Endodermal cell (in vitro differentiated cells): ENCODE data around the gene HEG1. TPM values are rescaled to one million over a fixed set of nuclear protein-coding genes. Genes with fewer than 3 reads are reported as not detected.

Source experiments
- DNase-seq: peaks from one replicate; pipeline ENCODE4 v3.0.0-alpha.2; 2017
- H3K27ac ChIP-seq: 2 replicates; pipeline ENCODE4 v1.5.1; 2013; ENCODE audit warnings: mild to moderate bottlenecking, low read depth, low read length, moderate library complexity
- H3K27me3 ChIP-seq: 2 replicates; pipeline ENCODE4 v1.6.1; 2013; ENCODE audit warnings: mild to moderate bottlenecking, low read length, moderate library complexity; ENCODE audit not compliant: insufficient read depth, control insufficient read depth, poor library complexity, severe bottlenecking
- H3K36me3 ChIP-seq: 2 replicates; pipeline ENCODE4 v1.7.0; 2013; ENCODE audit warnings: mild to moderate bottlenecking, low read length, moderate library complexity; ENCODE audit not compliant: control insufficient read depth, insufficient read depth
- H3K4me1 ChIP-seq: one replicate; pipeline ENCODE4 v1.7.0; 2013; ENCODE audit warnings: low read length; ENCODE audit not compliant: control insufficient read depth, insufficient read depth
- H3K4me3 ChIP-seq: 2 replicates; pipeline ENCODE4 v1.5.1; 2013; ENCODE audit warnings: mild to moderate bottlenecking, low read length, moderate library complexity
- H3K9ac ChIP-seq: 2 replicates; pipeline ENCODE4 v1.6.1; 2013; ENCODE audit warnings: mild to moderate bottlenecking, low read length, moderate library complexity; ENCODE audit not compliant: poor library complexity, severe bottlenecking; ENCODE audit errors: extremely low read depth
- H3K9me3 ChIP-seq: 2 replicates; pipeline ENCODE4 v1.6.1; 2013; ENCODE audit warnings: mild to moderate bottlenecking, low read length, moderate library complexity; ENCODE audit not compliant: control insufficient read depth
- H3K27ac Mint-ChIP-seq: 2 replicates; pipeline ENCODE4 v1.8.0; 2020; ENCODE audit warnings: mixed read lengths
- H3K27me3 Mint-ChIP-seq: 2 replicates; pipeline ENCODE4 v1.8.0; 2021; ENCODE audit warnings: mild to moderate bottlenecking, mixed read lengths; ENCODE audit not compliant: insufficient read depth
- H3K36me3 Mint-ChIP-seq: 2 replicates; pipeline ENCODE4 v1.8.0; 2020; ENCODE audit warnings: low read depth, mixed read lengths
- H3K4me1 Mint-ChIP-seq: 2 replicates; pipeline ENCODE4 v1.8.0; 2020; ENCODE audit warnings: mixed read lengths
- H3K4me3 Mint-ChIP-seq: 2 replicates; pipeline ENCODE4 v1.8.0; 2020; ENCODE audit warnings: mild to moderate bottlenecking, moderate library complexity, mixed read lengths
- H3K9me3 Mint-ChIP-seq: 2 replicates; pipeline ENCODE4 v1.8.0; 2020; ENCODE audit warnings: mild to moderate bottlenecking, mixed read lengths
- WGBS, 2 experiments: methylation state at CpG; one replicate each; pipeline versions ENCODE4 v1.1.5 to v1.1.7; 2013; ENCODE audit warnings: missing lambda C conversion rate in 2 of 2, mixed read lengths in 1 of 2; ENCODE audit not compliant: insufficient coverage in 1 of 2, insufficient read length in 1 of 2; 5-methylcytosine and 5-hydroxymethylcytosine counted together
- total RNA-seq, 2 donors: library from RNA; stranded (reverse); fragmentation: NEBNext Ultra II Directional in 1 of 2; extraction: Animal tissue kit (Norgen Biotek cat#: 25700) in 1 of 2; gene quantifications; 2 replicates in 1 of 2; 3 replicates in 1 of 2; pipeline ENCODE4 v1.2.1, GENCODE V29; 2021
- TF ChIP-seq, protein P1 (sequence below): fragments of 200-600 bp; sonication (generic); conservative IDR thresholded peaks from 2 replicates; pipeline ENCODE4 v1.5.0; 2021; ENCODE audit warnings: antibody characterized with exemption, mild to moderate bottlenecking

HEG1 gene
- total RNA-seq, 2 donors from 2014 or later: 25.5 to 27.0 TPM

DNA sequence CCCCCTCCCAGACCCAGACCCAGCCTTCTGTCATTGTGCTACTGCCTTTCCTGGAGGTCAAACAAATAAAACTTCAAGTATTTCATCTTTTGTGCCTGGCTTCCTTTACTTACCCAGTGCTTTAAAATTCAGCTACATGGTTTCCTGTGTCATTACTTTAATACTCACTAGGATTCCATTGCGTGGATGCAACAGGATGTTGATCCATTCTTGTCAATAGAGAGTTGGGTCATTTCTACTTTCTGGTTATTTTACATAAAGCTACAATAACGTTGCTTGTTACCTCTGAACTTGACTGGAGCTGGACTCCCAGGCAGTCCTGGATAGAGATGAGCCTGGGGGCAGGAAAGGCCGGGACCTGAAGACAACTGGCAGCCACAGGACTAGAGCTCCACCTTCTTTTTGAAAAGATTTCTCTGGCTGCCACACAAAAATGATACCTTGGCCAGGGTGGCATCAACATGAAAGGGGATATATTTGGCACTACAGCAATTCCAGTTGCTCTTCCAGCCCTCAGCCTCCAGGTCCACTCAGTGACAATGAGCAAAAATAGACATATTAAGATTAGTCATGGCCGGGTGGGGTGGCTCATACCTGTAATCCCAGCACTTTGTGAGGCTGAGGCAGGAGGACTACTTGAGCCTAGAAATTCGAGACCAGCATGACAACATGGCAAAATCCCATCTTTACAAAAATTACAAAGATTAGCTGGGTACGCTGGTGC lies 23.3 kb upstream of the HEG1 start:
- Mint-ChIP-seq H3K9me3 (no peaks in the 10 kb centered on the region), H3K4me3 (no peak overlapping the region), H3K36me3 (peaks cover 23% of the 10 kb centered on the region), H3K4me1 (peaks cover 17% of the 10 kb centered on the region), H3K27me3 (no peaks in the 10 kb centered on the region), H3K27ac (no peak overlapping the region)
- H3K36me3 ChIP-seq: no peaks in the 10 kb centered on the region
- H3K9ac ChIP-seq: no peak overlapping the region
- H3K27ac ChIP-seq: no peak overlapping the region
- no peaks in the 10 kb centered on the region for H3K27me3 ChIP-seq
- peaks cover 6% of the 10 kb centered on the region for H3K4me1 ChIP-seq
- DNase-seq: no peak
- no peaks in the 10 kb centered on the region for H3K9me3 ChIP-seq
- 93 to 98% methylated on average over 5 to 6 of the region's 6 CpGs for WGBS, 2 experiments
- TF ChIP-seq, protein P1, sequence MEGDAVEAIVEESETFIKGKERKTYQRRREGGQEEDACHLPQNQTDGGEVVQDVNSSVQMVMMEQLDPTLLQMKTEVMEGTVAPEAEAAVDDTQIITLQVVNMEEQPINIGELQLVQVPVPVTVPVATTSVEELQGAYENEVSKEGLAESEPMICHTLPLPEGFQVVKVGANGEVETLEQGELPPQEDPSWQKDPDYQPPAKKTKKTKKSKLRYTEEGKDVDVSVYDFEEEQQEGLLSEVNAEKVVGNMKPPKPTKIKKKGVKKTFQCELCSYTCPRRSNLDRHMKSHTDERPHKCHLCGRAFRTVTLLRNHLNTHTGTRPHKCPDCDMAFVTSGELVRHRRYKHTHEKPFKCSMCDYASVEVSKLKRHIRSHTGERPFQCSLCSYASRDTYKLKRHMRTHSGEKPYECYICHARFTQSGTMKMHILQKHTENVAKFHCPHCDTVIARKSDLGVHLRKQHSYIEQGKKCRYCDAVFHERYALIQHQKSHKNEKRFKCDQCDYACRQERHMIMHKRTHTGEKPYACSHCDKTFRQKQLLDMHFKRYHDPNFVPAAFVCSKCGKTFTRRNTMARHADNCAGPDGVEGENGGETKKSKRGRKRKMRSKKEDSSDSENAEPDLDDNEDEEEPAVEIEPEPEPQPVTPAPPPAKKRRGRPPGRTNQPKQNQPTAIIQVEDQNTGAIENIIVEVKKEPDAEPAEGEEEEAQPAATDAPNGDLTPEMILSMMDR: no peak
- no peak overlapping the region for H3K4me3 ChIP-seq

DNA sequence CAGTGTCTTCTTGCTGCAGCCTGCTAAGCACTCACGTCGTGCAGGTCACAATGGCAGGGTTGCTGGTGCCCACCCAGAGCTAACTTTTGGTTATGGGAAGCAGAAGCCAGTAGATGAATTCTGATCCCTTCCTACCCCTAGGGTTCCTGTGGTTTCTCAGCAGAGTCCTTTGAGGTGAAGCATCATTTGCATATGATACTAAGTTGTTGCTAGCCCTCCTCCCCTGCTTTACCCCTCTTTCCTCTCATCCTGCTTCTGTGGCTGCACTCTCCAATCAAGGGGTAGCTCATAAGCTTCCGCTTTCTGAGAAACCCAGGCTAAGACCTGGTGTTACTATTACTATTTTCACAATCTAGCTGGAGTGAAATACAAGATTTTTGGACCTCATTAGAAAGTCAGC lies 22.1 kb upstream of the HEG1 start:
- Mint-ChIP-seq H3K27ac (no peak overlapping the region), H3K4me1 (peaks cover 25% of the 10 kb centered on the region), H3K27me3 (no peaks in the 10 kb centered on the region), H3K9me3 (no peaks in the 10 kb centered on the region), H3K4me3 (no peak overlapping the region), H3K36me3 (peaks cover 17% of the 10 kb centered on the region)
- no peak for DNase-seq
- H3K4me1 ChIP-seq: peaks cover 10% of the 10 kb centered on the region
- no peak overlapping the region for H3K4me3 ChIP-seq
- H3K36me3 ChIP-seq: no peaks in the 10 kb centered on the region
- H3K27me3 ChIP-seq: no peaks in the 10 kb centered on the region
- H3K9ac ChIP-seq: no peak overlapping the region
- H3K9me3 ChIP-seq: no peaks in the 10 kb centered on the region
- WGBS, 2 experiments: 91 to 100% methylated on average over 2 to 3 of the region's 3 CpGs
- TF ChIP-seq, protein P1: no peak
- no peak overlapping the region for H3K27ac ChIP-seq

DNA sequence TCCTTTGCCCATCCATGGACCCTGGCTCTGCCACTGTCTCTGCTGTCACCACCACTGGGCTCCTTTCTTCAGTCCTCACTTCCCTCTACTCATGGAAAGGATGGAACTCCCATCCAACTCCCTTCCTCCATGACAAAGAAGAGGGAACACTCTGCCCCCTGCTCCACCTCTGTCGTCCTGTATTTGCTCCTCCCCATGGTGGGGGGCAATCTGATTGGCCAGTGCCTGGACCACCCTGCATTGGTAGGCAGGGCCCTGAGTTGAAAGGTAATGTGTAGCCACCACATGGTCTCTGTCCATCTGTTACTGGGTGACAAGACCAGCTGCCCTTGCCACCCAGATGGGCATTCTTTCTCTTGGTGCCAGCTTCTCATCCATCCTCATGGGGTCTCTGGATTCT lies 20.7 kb upstream of the HEG1 start:
- Histone ChIP-seq H3K27me3 (no peaks in the 10 kb centered on the region), H3K9me3 (no peaks in the 10 kb centered on the region), H3K27ac (no peak overlapping the region), H3K4me3 (no peak overlapping the region), H3K9ac (no peak overlapping the region), H3K4me1 (peaks cover 10% of the 10 kb centered on the region), H3K36me3 (no peaks in the 10 kb centered on the region)
- peaks cover 14% of the 10 kb centered on the region for H3K36me3 Mint-ChIP-seq
- H3K27me3 Mint-ChIP-seq: no peaks in the 10 kb centered on the region
- H3K4me1 Mint-ChIP-seq: peaks cover 25% of the 10 kb centered on the region
- no peak overlapping the region for H3K4me3 Mint-ChIP-seq
- TF ChIP-seq, protein P1: no peak
- H3K27ac Mint-ChIP-seq: peak overlapping the region; percentile 15
- no peaks in the 10 kb centered on the region for H3K9me3 Mint-ChIP-seq
- DNase-seq: no peak
- WGBS, 2 experiments: 38% methylated on average over 1 of the region's 1 CpG; no CpG with 5 or more reads in 1 of the 2 experiments
